HG03060 (cell line): ENCODE data around the gene CNGB1.
"Not testable (repeated sequence)": the region's sequence is repeated elsewhere in the genome, so short reads cannot be mapped to it uniquely, and the experiment has no call there.

Experiments used
- ATAC-seq: cut with Tn5 transposase; IDR thresholded peaks from one replicate; pipeline ENCODE4 v1.9.1; 2021; ENCODE audit warnings: low read depth, moderate number of reproducible peaks; ENCODE audit not compliant: unreplicated experiment

The CNGB1 gene

GRCh38 chr16:57871456-57871855 lies 99.5 kb downstream of the CNGB1 start:
- ATAC-seq, result no peak

DNA sequence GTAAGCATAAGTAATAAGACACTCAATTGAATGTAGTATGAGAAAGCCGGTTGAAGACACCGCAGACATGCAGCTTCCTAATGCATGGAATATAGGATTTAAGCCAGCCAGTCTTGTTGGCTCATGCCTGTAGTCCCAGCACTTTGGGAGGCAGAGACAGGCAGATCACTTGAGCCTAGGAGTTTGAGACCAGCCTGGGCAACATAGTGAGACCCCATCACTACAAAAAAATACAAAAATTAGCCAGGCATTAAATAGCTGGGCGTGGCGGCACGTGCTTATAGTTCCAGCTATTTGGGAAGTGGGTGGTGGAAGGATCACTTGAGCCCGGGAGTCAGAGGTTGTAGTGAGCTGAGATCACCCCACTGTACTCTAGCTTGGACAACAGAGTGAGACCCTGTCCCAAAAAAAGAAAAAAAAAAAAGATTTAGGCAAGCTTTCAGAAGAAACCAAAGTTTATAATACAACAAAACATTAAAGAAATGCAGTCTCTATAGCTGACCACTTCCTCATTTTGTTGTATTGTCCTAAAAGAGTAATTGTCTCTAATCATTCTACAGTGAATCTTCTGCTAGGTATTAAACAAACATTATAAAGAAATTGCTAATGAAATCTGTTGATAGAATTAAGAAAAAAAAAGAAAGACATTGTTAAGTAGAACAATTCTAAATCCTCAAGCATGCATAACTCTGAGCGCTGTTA lies 100.0 kb downstream of the CNGB1 start:
- ATAC-seq, result no peak

DNA sequence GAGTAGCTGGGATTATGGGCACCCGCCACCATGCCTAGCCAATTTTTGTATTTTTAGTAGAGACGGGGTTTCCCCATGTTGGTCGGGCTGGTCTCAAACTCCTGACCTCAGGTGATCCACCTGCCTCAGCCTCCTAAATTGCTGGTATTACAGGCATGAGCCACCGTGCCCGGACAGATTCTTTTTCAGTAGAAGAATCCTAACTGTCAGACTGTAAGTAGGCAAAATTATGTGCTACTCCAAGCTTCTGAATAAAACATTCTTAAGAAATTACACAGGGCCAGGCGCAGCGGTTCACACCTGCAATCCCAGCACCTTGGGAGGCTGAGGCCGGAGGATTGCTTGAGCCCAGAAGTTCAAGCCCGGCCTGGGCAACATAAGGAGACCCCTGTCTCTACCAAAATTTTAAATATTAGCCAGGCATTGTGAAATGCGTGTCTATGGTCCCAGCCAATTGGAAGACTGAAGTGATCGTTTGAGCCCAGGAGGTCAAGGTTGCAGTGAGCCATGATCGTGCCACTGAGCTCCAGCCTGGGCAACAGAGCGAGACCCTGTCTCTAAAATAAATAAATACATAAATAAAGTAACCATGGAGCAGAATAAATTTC lies 101.9 kb downstream of the CNGB1 start:
- ATAC-seq, result no peak

- no peak for ATAC-seq
These were observed 103.8 kb downstream of the CNGB1 start for GRCh38 chr16:57867000-57867561.

GRCh38 chr16:57866529-57866918 lies 104.4 kb downstream of the CNGB1 start:
- no peak for ATAC-seq

DNA sequence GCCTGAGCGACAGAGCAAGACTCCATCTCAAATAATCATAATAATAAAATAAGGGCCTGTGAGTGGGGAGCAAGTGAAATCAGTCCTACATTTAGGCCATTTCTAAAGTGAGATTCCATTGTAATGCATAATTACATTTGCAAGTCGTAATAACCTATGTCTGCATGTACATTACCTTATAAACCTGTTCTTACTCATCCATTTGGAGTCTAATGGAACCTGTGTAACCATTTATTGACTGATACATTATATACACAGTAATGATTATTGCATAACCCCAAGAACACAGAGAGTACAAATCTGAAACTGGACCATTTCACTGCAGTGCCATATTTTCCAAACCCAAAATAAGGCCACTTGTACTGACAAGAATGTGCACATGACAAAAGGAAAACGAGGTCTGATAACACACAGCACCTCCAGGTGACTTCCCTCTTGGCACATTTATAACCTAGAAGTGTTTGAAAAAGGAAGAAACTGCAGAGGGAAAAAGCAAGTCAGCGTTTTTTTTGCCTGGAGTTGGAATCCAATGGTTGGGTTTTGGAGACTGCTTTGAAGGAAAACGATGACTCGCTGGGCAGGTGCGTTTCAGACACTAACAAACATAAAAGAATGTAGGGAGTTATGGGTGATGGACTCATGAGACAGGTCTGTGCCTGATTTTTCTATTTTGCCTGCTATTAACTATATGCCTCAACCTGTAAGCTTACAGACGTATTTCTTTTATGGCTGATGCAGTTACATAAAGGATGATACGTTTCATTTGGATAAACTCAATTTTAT lies 105.0 kb downstream of the CNGB1 start:
- no peak for ATAC-seq

DNA sequence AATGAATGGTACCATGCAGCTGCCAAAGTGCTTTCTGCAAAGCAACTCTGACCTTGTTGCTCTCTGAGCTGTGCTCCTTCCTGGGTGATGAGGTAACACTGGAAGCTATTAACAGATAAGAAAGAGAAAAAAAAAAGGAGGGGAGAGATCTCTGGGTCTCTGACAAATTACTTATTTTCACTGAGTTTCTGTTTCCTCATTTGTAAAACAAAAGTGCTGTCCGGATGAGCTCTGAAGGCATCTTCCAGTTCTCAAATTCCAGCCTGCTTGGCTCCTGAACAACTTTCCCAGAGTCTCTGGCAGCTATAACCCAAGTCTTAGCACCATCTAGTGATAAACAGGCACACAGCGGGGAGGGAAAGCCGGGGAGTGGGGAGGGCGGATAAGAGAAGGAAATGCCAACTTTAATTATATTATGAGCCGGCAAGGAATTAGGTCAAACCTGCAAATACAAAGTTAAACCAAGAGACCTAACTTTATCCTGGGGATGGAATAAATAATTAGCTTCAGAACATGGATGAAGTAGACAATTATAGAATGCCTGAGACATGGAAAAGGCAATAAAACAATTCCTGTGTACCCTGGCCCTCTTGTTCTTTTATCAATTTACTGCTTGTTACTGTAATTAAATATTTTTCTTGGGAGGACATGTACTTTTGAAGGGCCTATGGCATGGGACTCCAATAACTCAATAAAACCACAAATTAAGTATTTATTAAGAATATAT lies 107.3 kb downstream of the CNGB1 start:
- ATAC-seq, result no peak

GRCh38 chr16:57862698-57863433 lies 108.1 kb downstream of the CNGB1 start:
- no peak for ATAC-seq

- ATAC-seq, result no peak
These were observed 111.6 kb downstream of the CNGB1 start for GRCh38 chr16:57859331-57859730.

GRCh38 chr16:57858635-57859034 lies 112.3 kb downstream of the CNGB1 start:
- no peak for ATAC-seq

- not testable (repeated sequence) for ATAC-seq
These were observed 112.9 kb downstream of the CNGB1 start for GRCh38 chr16:57857991-57858390.

DNA sequence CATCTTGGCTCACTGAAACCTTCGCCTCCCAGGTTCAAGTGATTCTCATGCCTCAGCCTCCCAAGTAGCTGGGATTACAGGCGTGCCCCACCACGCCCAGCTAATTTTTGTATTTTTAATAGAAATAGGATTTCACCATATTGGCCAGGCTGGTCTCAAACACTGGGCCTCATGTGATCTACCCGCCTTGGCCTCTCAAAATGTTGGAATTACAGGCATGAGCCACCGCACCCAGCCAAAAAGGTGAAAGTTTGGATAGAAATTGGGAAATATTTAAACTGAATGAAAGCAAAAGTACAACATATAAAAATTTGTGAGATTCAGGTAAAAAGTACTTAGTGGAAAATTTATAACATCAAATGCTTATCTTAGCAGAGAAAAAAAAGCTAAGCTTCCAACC lies 115.7 kb downstream of the CNGB1 start:
- ATAC-seq, result no peak

DNA sequence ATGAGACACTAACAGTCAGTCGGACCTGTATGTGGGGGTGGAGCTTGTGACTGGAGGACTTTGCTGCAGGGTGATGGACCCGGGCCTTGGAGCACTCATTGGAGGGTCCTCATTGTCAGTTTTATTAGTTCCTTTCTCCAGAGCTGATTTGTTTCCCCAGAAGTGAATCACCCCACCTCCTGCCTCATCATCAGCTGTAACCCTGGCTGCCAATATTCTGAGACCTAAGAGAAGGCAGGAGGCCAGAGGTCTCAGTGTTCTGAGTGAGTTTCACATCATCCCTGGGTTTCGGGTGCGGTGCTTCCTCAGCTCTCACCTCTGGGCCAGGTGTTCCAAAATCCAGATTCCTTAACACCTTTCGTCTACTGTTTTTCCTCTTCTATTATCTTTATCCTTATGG lies 118.7 kb downstream of the CNGB1 start:
- ATAC-seq, result no peak

DNA sequence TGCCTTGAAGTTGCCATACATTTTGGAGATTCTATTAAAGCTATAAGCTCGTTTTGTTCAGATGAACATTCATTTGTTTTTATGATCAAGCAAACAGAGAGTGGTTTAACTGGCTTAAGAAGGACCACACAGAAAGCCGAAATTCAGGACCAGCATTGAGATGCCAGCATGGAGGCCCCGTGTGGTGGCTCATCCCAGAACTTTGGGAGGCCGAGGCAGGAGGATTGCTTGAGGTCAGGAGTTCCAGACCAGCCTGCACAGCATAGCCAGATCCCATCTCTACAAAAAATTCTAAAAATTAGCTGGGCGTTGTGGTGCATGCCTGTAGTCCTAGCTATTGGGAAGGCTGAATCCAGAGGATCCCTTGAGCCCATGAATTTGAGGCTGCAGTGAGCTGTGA lies 122.7 kb downstream of the CNGB1 start:
- no peak for ATAC-seq

DNA sequence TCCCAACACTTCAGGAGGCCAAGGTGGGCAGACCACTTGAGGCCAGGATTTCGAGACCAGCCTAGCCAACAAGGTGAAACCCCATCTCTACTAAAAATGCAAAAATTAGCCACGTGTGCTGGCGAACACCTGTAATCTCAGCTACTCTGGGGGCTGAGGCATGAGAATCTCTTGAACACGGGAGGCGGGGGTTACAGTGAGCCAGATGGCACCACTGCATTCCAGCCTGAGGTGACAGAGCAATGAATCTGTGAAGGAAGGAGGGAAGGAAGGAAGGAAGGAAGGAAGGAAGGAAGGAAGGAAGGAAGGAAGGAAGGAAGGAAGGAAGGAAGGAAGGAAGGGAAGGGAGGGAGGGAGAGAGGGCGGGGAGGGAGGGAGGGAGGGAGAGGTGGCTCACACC lies 124.0 kb downstream of the CNGB1 start:
- ATAC-seq, result not testable (repeated sequence)

- ATAC-seq, result no peak
These were observed 124.7 kb downstream of the CNGB1 start for GRCh38 chr16:57846078-57846697.

- ATAC-seq, result no peak
These were observed 125.8 kb downstream of the CNGB1 start for GRCh38 chr16:57845115-57845514.

DNA sequence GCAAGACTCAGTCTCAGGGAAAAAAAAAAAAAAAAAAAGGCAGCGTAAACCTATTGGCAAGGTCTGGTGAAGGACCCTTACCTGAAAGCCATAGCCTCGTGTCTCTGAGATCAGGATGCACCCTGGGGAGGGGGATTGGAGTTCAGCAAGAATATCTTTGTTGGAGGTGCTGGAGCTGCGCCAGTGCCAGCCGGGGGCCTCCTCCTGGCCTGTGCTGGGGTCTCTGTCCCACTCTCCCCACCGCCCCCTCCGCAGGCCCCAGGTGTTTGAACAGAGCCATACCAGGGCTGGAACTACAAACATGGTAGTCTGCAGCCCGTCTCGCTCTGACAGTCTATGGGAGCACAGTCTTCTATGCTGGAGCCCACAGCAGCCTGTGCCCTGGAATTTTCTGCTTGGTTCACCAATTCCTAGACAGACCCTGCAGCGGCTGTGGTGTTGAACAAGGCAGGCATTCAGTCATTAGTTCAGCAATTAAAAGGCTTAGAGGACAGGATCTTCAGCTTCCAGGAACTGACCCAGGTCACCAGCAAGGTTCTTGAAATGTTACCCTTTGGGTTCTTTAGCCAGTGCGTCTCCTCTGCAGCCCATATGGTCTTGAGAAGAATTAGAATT lies 126.4 kb downstream of the CNGB1 start:
- ATAC-seq, result no peak

DNA sequence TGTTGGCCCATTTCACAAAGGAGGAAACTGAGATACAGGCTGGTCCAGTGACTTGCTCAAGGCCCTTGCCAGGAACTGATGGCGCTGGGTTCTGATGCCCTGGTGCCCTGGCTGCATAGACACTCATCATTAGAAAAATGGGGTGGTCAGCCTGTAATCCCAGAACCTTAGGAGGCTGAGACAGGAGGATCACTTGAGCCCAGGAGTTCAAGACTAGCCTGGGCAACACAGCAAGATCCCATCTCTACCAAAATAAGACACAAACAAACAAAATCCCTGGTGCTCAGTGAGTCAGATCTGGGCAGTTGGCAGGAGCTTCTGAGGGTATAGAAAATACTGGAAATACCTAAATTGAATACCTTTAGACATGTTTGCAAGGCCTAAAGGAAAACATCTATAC lies 127.5 kb downstream of the CNGB1 start:
- no peak for ATAC-seq
